GM21360 (cell line): ENCODE results near the gene KCNK2.

Experiments
- ATAC-seq: cut with Tn5 transposase; IDR thresholded peaks from one replicate; pipeline ENCODE4 v1.9.1; 2021; ENCODE audit warnings: mild to moderate bottlenecking, moderate library complexity; ENCODE audit not compliant: unreplicated experiment

KCNK2 gene

GRCh38 chr1:215082532-215083382, at the start of gene KCNK2:
TSS of gene KCNK2 (plus strand) at chr1:215082737. CDS start at chr1:215083386, 649 bp downstream.
- ATAC-seq, result peak; percentile 48

GRCh38 chr1:215032911-215033526, 49.5 kb upstream of the KCNK2 start:
- no peak for ATAC-seq

GRCh38 chr1:215040190-215040589, 42.3 kb upstream of the KCNK2 start:
- no peak for ATAC-seq

GRCh38 chr1:215043401-215043800, 39.1 kb upstream of the KCNK2 start:
- ATAC-seq, result no peak

- ATAC-seq, result no peak
These were observed 38.4 kb upstream of the KCNK2 start for GRCh38 chr1:215044151-215044550.

GRCh38 chr1:215045698-215046308, 36.7 kb upstream of the KCNK2 start:
- no peak for ATAC-seq

- ATAC-seq, result no peak
These were observed 30.1 kb upstream of the KCNK2 start for GRCh38 chr1:215052256-215053015.

DNA sequence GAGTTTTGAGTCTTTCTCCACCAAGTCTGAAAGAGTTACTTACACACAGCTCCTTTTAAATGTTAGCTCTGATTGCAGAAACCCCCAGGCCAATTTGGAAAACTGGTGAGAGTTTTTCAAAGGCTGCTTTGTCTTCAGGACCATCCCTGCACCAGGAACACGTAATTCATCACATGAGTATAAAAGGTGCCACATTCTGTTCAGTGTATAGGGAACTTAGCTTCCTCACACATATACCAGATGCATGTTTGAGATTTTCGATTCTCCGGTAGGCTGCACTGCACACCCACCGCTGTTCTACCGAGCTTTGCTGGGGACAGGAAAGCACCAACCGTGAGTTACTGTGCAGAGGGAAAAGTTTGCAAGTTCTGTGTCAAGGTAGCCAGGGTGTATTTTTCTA, 28.3 kb upstream of the KCNK2 start:
- ATAC-seq, result no peak

DNA sequence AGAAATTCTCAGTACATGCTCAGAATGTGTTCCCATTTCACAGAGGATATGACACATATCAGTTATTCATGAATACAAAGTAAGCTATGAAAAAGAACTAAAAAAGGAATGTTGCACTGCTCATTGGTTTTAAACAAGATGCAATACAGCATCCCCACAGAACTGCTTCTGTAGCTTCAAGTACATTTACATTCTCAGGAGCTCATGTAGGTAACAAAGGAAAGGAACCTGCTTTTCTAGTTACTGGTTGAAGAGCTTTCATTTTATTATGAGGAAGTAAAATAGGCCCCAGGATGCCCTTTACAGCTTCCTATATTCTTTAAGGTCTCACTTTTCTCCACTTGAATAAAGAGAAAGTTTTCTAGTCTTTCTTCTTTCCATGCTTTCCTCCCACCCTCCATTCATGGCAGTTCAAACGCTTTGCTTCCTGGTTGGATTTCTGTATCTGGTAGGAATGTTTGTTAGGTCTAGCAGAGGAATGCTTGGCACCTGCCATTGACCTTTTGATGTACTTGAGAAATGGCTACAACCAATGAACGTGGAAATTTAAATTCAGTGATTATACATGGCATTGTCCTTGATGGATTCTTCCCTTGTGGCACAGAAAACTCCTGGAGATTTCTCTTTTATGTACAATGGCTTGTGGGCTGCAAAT, 27.1 kb upstream of the KCNK2 start:
- no peak for ATAC-seq

GRCh38 chr1:215056584-215056983, 26.0 kb upstream of the KCNK2 start:
- ATAC-seq, result no peak

DNA sequence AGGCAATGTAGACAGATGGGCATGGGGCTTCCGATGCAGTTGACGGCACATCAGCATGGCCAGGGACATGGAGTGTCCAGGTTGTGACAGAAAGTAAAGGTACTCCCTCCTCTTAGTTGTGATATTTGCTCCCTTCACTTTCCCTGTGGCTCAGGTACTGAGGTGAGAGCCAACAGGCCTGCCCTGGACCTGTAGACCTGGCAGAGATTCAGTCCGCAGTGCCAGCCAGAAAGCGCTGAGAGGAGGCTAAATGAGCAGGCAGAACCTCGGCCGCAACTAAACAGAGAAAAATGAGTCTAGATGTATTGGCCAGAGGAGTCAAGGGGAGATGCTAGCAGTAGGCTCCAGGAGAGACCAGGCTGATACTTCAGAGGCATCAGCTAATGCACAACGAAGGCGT, 22.6 kb upstream of the KCNK2 start:
- ATAC-seq, result no peak

GRCh38 chr1:215064327-215064726, 18.2 kb upstream of the KCNK2 start:
- no peak for ATAC-seq

- ATAC-seq, result no peak
These were observed 11.5 kb upstream of the KCNK2 start for GRCh38 chr1:215071078-215071477.

- ATAC-seq, result peak; percentile 67
These were observed 6.2 kb upstream of the KCNK2 start for GRCh38 chr1:215076322-215076721.

DNA sequence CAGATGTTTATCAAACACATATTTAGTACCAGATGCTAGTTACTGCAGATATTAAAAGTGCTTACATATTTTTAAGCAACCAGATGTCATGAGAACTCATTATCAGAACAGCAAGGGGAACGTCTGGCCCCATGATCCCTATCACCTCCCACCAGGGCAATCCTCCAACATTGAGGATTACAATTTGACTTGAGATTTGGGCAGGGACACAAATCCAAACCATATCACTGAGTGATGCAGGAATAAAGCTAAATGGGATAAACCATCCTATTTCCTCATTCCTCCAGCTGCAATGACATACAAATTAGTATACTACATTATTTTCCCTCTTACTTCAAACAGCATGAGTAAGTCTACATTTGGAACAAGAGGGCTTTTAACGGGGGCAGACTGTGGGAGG, 3.1 kb upstream of the KCNK2 start:
- no peak for ATAC-seq

DNA sequence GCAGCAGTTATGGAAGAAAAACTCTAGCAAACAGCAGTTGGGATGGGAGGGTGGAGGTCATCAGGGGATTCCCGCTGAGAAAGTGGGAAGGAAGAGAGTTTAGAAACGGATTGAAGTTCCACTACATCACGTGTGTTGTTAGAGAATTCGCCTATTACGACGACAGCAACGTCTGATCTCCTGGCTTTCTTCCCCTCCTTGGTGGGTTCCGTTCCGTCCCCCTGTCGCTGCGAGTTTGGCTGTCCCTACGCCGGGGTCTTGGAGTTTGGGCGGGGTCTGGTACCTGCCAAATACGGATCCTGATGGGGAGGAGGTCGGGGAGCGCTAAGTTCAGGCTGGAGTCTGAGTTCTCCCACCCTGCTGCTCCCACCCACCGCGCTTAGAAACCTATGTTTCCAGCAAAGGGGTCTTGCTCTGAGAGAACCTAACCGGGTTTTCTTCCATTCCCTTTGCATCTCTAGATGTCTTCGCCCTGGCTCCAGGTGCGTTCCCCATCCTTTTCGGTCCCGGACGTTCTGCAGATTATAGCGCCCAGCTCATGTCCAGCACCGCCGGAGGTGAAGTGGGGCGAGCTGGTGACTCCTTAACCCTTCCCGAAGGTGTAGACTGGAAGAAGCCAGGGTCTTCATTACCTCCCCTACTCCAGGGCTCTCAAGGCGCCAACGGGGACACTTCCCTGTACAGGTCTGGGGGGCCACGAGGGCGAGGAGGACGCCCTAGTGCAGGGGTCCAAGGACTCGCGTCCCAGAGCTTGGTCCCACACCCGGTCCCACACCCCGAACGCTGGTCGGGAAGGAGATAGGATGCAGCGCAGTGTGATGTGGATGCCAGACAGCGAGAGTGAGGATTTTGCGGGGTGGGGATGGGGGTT, 641 bp upstream of the KCNK2 start:
- no peak for ATAC-seq

DNA sequence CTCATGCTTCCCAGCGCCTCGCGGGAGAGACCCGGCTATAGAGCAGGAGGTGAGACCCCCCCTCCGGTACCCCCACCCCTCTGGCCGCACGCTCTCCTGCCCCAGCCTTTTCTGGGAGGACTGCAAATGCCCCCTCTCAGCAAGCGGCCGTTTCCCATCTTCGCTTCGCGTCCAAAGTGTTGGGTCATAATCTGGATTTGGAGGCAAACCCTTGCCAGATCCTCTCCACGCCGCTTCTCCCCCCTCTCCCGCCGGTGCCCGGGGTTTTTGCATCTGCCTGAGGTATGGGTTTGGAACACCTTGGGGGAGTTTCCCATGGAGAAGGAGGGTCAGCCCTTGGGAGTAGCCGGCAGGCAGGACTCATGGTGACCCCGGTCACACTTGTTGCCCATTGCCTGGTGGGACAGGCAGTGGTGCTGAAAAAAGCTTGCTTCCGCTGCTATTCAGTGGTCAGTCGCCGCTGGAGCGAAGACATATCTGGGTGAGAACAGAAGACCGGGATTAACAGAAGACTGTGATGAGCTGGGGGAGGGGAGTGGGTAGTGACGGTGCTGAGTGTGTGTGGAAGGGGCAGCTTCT, 935 bp downstream of the KCNK2 start:
- no peak for ATAC-seq

- ATAC-seq, result no peak
These were observed 2.1 kb downstream of the KCNK2 start for GRCh38 chr1:215084621-215085020.

DNA sequence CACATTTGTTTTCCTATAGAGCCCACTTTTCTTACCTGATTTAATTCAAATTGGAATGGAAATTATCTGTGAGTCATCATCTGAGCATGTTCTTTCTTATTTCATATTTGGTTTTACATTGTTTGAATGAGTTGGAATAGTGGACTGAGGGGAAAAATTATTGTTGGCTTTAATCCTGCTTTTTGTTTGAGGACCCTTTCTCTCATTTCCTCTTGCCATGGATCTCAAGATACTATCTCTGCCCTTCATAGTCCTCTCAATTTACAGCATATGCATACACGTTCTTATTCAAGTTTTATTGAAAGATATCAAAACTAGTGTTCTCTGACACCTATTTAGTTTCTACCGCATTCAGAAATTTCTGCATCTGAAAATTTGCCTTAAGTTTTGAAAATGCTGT, 5.1 kb downstream of the KCNK2 start:
- no peak for ATAC-seq
